ENCODE measurements around the gene STAG2. TPM values are rescaled to one million over a fixed set of nuclear protein-coding genes. Genes with fewer than 3 reads are reported as not detected.

Gene STAG2
- total RNA-seq, 1 donor from 2014 or later = 57.6 TPM

DNA sequence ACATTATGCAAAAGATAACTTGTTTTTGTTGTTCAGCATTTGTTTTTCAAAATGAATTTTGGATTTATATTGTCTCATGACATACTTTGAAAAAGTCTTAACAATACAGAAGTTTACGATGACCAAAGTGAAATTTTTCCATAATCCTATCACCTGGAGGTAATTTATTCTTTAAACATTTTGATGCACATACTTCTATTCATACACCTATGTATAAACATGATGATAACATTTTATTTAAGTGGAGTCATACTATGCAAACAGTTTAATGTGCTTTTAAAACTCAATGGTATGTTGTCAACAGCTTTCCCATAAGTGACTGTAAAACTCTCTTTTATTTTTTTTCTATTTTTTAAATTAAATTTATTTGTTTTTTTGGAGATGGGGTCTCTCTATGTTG lies 65.0 kb downstream of the STAG2 start:
- Mint-ChIP-seq H3K4me1 (ENCODE audit: unreplicated experiment) (no peaks in the 10 kb centered on the region), H3K9me3 (ENCODE audit: unreplicated experiment) (no peaks in the 10 kb centered on the region), H3K27me3 (ENCODE audit: unreplicated experiment) (no peaks in the 10 kb centered on the region), H3K36me3 (ENCODE audit: low read depth, unreplicated experiment) (no peaks in the 10 kb centered on the region), H3K4me3 (ENCODE audit: unreplicated experiment) (no peak overlapping the region), H3K27ac (ENCODE audit: unreplicated experiment) (no peak overlapping the region)
- no peak for DNase-seq (ENCODE audit: low spot score)
- TF ChIP-seq CTCF (IDR thresholded peaks at IDR 0.05; ENCODE audit: unreplicated experiment) = no peak

DNA sequence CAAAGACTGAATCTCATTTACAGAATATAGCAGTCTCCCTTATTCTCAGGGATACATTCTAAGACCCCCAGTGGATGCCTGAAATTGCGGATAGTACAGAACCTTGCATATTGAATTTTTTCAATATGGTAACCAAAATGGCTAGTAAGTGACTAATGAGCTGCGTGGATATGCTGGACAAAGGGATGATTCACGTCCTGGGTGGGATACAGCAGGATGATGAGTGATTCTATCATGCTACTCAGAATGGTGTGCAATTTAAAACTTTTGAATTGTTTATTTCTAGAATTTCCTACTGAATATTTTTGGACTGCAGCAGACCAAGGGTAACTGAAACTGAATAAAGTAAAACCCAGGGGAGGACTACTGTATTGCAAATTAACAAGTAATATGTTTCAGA lies 66.7 kb downstream of the STAG2 start:
- no peak overlapping the region for H3K4me3 Mint-ChIP-seq (ENCODE audit: unreplicated experiment)
- no peak for TF ChIP-seq CTCF (IDR thresholded peaks at IDR 0.05; ENCODE audit: unreplicated experiment)
- no peaks in the 10 kb centered on the region for H3K4me1 Mint-ChIP-seq (ENCODE audit: unreplicated experiment)
- no peaks in the 10 kb centered on the region for H3K27me3 Mint-ChIP-seq (ENCODE audit: unreplicated experiment)
- no peak overlapping the region for H3K27ac Mint-ChIP-seq (ENCODE audit: unreplicated experiment)
- no peaks in the 10 kb centered on the region for H3K9me3 Mint-ChIP-seq (ENCODE audit: unreplicated experiment)
- no peaks in the 10 kb centered on the region for H3K36me3 Mint-ChIP-seq (ENCODE audit: low read depth, unreplicated experiment)
- DNase-seq (ENCODE audit: low spot score) = no peak

DNA sequence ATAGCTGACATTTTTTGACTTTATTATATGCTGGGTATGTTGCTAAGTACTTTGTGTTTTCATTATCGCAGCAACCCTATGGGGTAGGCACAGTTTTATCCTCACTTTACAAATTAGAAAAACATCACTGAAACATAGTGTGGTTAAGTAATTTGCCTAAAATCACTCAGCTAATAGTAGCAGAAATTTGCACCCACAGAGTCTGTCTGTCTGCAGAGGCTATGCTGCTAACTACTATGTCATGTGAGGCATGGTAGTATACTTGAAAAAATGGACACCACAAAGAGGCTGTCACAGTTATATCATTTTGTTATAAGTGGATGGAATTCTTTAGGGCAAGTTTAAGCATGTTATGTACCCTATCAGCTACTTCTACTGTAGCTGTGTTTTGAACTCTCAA lies 69.0 kb downstream of the STAG2 start:
- no peak overlapping the region for H3K27ac Mint-ChIP-seq (ENCODE audit: unreplicated experiment)

DNA sequence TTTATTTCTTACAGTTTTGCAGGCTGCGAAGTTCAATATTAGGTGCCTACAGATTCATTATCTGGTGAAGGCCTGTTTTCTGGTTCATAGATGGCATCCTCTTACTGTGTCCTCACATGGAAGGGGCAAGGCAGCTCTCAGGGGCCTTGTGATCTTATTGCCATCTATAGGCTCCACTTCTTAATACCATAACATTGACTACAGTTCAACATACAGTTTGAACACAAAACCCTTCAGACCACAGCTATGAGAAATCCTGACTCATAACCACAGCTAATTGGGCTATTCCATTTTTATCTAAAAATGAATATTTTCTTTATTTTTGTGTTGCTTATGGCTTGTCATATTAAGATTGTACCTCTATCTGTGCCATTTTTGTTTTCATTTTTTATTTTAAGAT lies 72.3 kb downstream of the STAG2 start:
- Mint-ChIP-seq H3K4me1 (ENCODE audit: unreplicated experiment) (no peaks in the 10 kb centered on the region), H3K36me3 (ENCODE audit: low read depth, unreplicated experiment) (no peaks in the 10 kb centered on the region), H3K27me3 (ENCODE audit: unreplicated experiment) (no peaks in the 10 kb centered on the region), H3K4me3 (ENCODE audit: unreplicated experiment) (no peak overlapping the region), H3K9me3 (ENCODE audit: unreplicated experiment) (no peaks in the 10 kb centered on the region), H3K27ac (ENCODE audit: unreplicated experiment) (no peak overlapping the region)
- DNase-seq (ENCODE audit: low spot score) = no peak
- no peak for TF ChIP-seq CTCF (IDR thresholded peaks at IDR 0.05; ENCODE audit: unreplicated experiment)

More for the DNA sequence above, 69.0 kb downstream of the STAG2 start:
- no peak for DNase-seq (ENCODE audit: low spot score)
- Mint-ChIP-seq H3K27me3 (ENCODE audit: unreplicated experiment) (no peaks in the 10 kb centered on the region), H3K4me1 (ENCODE audit: unreplicated experiment) (no peaks in the 10 kb centered on the region), H3K9me3 (ENCODE audit: unreplicated experiment) (no peaks in the 10 kb centered on the region), H3K4me3 (ENCODE audit: unreplicated experiment) (no peak overlapping the region), H3K36me3 (ENCODE audit: low read depth, unreplicated experiment) (no peaks in the 10 kb centered on the region)
- no peak for TF ChIP-seq CTCF (IDR thresholded peaks at IDR 0.05; ENCODE audit: unreplicated experiment)

DNA sequence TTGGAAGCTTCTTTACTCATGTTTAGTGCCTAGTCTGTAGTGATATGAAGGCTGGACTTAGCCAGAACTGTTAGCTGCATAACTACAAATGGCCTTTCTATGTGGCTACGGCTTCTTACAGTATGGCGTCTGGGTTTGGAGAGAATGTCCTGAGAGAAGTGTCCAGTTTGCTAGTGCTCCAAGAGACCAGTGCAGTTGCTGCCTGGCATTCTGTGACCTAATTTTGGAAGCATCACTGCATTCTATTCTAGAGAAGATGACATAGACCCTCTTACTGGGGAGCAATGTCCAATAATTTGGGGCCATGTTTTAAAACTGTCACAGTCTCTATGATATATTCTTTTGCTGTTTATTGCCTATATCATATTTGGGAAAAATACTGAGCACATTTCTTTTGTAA lies 74.2 kb downstream of the STAG2 start:
- no peak for DNase-seq (ENCODE audit: low spot score)
- Mint-ChIP-seq H3K36me3 (ENCODE audit: low read depth, unreplicated experiment) (no peaks in the 10 kb centered on the region), H3K9me3 (ENCODE audit: unreplicated experiment) (no peaks in the 10 kb centered on the region)

More for the DNA sequence above, 74.2 kb downstream of the STAG2 start:
- H3K27ac Mint-ChIP-seq (ENCODE audit: unreplicated experiment) = no peak overlapping the region
- H3K4me3 Mint-ChIP-seq (ENCODE audit: unreplicated experiment) = no peak overlapping the region
- no peaks in the 10 kb centered on the region for H3K4me1 Mint-ChIP-seq (ENCODE audit: unreplicated experiment)
- H3K27me3 Mint-ChIP-seq (ENCODE audit: unreplicated experiment) = no peaks in the 10 kb centered on the region
- TF ChIP-seq CTCF (IDR thresholded peaks at IDR 0.05; ENCODE audit: unreplicated experiment) = no peak
